Mucosa of descending colon (tissue), 3 donors: Measurements from ENCODE around the gene PHACTR2. TPM values are rescaled to one million over a fixed set of nuclear protein-coding genes. Genes with fewer than 3 reads are reported as not detected.
A peak's percentile ranks its signal among the peaks of the same experiment; 100 is the strongest.
"Not testable (repeated sequence)": the region's sequence is repeated elsewhere in the genome, so short reads cannot be mapped to it uniquely, and the experiment has no call there.

Experiments used
- ATAC-seq: fragments of 200-7000 bp; cut with Tn5 transposase; one replicate; pipeline ENCODE4 v1.9.1; 2020; ENCODE audit warnings: mild to moderate bottlenecking, moderate library complexity
- DNase-seq, 3 donors: peaks; one replicate each; pipeline ENCODE4 v3.0.0-alpha.2; 2020
- H3K36me3 ChIP-seq: fragments of 200-600 bp; one replicate; pipeline ENCODE4 v1.8.0; 2021; ENCODE audit warnings: low read depth, mild to moderate bottlenecking
- H3K4me1 ChIP-seq: fragments of 200-600 bp; one replicate; pipeline ENCODE4 v1.8.0; 2021; ENCODE audit warnings: low read depth, mild to moderate bottlenecking
- H3K4me3 ChIP-seq: fragments of 200-600 bp; one replicate; pipeline ENCODE4 v1.8.0; 2021; ENCODE audit warnings: mild to moderate bottlenecking
- H3K9me3 ChIP-seq: fragments of 200-600 bp; one replicate; pipeline ENCODE4 v1.8.0; 2021; ENCODE audit warnings: mild to moderate bottlenecking
- intact Hi-C, 2 donors: fragments of 100-400 bp; cut with DNase I in 1 of 2; cut with micrococcal nuclease in 1 of 2; formaldehyde crosslinking; loops; one replicate each; pipeline versions ENCODE4 v1.11.0 to v1.11.1; 2022; cut with DNase I, micrococcal nuclease
- total RNA-seq, 3 donors: library from RNA; stranded (reverse); fragmentation: NEBNext Ultra II Directional in 2 of 3; extraction: Animal tissue kit (Norgen Biotek cat#: 25700) in 2 of 3; gene quantifications; one replicate each; pipeline versions ENCODE4 v1.2.1 to v1.2.4, GENCODE V29; 2021 to 2023
- TF ChIP-seq, protein P1 (sequence below): fragments of 200-600 bp; IDR thresholded peaks from one replicate; pipeline ENCODE4 v1.8.0; 2022; ENCODE audit warnings: antibody characterized with exemption, mild to moderate bottlenecking
- donor health status: DM: no; HTN: no; CAD: no; lungs with moderate emphysema.
- donor health status: DM: no; HTN: no; CAD: no.
- donor health status: DM: no; HTN: yes; CAD: no.

PHACTR2 gene
- total RNA-seq, 3 donors from 2014 or later: 49.5 to 70.8 (median 53.4) TPM

DNA sequence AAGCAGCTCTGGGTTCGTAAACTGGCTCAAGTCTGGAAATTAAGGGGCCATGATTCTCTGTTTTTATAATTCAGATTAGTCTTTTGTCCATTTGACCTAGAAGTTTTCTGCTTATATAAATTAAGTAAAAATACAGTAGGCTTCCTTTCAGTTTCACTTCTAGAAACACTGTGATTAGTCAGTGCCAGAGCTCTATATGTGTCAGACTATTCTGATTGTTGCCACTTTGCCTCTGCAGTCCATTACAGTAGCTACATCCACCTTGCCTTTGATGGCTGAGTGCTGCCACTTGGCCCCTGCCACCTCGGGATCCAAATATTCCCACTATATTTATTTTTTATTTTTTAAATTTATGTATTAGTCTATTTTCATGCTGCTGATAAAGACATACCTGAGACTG is 194.4 kb downstream of the PHACTR2 start:
- TF ChIP-seq, protein P1, sequence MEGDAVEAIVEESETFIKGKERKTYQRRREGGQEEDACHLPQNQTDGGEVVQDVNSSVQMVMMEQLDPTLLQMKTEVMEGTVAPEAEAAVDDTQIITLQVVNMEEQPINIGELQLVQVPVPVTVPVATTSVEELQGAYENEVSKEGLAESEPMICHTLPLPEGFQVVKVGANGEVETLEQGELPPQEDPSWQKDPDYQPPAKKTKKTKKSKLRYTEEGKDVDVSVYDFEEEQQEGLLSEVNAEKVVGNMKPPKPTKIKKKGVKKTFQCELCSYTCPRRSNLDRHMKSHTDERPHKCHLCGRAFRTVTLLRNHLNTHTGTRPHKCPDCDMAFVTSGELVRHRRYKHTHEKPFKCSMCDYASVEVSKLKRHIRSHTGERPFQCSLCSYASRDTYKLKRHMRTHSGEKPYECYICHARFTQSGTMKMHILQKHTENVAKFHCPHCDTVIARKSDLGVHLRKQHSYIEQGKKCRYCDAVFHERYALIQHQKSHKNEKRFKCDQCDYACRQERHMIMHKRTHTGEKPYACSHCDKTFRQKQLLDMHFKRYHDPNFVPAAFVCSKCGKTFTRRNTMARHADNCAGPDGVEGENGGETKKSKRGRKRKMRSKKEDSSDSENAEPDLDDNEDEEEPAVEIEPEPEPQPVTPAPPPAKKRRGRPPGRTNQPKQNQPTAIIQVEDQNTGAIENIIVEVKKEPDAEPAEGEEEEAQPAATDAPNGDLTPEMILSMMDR: no peak
- Histone ChIP-seq H3K4me1 (no peaks in the 10 kb centered on the region), H3K36me3 (no peaks in the 10 kb centered on the region), H3K9me3 (no peaks in the 10 kb centered on the region), H3K4me3 (no peak overlapping the region)
- intact Hi-C loops: no loop called here
- DNase-seq: no peak
- peak; percentile 62 for ATAC-seq

DNA sequence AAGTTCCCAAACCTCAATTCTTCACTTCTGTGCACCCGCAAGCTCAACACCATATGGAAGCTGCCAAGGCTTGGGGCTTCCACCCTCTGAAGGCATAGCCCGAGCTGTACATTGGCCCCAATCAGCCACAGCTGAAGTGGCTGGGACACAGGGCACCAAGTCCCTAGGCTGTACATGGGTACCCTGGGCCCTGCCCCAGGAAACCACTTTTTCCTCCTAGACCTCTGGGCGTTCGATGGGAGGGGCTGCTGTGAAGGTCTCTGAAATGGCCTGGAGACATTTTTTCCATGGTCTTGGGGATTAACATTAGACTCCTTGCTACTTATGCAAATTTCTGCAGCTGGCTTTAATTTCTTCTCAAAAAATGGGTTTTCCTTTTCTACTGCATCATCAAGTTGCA is 195.8 kb downstream of the PHACTR2 start:
- H3K4me1 ChIP-seq, DNase-seq, H3K9me3 ChIP-seq, H3K4me3 ChIP-seq, intact Hi-C loops, H3K36me3 ChIP-seq, ATAC-seq: not testable (repeated sequence)

DNA sequence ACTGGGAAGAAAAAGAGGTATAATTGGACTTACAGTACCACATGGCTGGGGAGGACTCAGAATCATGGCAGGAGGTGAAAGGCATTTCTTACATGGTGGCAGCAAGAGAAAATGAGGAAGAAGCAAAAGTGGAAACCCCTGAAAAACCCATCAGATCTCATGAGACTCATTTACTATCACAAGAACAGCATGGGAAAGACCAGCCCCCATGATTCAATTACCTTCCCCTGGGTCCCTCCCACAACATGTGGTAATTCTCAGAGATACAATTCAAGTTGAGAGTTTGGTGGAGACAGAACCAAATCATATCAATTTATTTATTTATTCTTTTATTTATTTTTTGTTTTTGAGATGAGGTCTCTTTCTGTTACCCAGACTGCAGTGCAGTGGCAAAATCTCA is 196.7 kb downstream of the PHACTR2 start:
- ATAC-seq, H3K4me3 ChIP-seq, H3K4me1 ChIP-seq, H3K9me3 ChIP-seq, intact Hi-C loops, H3K36me3 ChIP-seq, DNase-seq: not testable (repeated sequence)

DNA sequence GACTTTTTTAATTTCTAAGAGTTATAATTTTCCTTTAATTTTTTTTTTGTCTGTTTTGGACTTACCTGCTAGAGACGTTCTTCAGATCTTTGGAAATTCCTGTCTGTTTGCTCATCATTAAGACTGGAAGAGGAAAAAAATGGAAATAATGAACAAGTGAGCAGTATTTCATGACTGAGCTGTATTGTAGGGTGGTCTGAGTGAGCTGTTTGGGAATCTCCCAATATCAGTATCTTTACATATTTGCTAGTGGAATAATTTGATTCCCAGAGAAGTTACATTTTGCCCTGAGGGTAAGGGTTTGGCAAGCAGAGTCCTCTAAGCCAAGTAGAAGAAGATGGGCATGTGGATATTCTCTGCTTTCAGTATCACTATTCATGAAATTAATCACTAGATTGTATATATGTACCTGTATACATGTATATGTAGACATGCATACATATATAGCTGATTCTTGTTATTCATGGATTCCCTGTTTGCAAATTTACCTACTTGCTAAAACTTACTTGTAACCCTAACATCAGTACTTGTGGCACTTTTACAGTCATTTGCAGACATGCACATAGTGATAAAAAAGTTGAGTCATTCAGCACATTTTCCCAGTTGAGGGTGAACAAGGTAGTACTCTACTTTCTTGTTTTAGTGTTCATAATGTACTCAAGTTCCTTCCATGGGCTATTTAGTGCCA is 200.0 kb downstream of the PHACTR2 start:
- Histone ChIP-seq H3K36me3 (no peaks in the 10 kb centered on the region), H3K4me1 (no peaks in the 10 kb centered on the region), H3K9me3 (no peaks in the 10 kb centered on the region), H3K4me3 (no peak overlapping the region)
- TF ChIP-seq, protein P1: no peak
- no peak for DNase-seq
- intact Hi-C loops: no loop called here
- peak; percentile 36 for ATAC-seq

DNA sequence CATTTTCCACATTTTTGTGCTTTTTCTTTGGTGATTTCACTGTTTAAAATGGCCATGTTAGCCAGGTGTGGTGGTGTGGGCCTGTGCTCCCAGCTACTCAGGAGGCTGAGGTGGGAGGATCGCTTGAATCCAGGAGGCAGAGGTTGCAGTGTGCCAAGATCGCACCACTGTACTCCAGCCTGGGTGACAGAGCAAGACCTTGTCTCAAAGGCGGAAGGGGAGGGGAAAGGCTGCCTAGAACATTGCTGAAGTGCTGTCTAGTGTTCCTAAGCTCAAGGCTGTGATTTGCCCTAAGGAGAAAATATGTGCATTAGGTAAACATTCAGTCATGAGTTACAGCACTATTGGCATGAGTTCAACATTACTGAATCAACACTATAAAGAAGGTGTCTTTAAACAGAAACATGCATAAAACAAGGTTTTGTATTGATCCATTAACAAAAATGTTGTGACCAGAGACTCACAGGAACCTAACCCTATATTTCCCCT is 200.6 kb downstream of the PHACTR2 start:
- no peak for DNase-seq
- ATAC-seq: peak; percentile 97

DNA sequence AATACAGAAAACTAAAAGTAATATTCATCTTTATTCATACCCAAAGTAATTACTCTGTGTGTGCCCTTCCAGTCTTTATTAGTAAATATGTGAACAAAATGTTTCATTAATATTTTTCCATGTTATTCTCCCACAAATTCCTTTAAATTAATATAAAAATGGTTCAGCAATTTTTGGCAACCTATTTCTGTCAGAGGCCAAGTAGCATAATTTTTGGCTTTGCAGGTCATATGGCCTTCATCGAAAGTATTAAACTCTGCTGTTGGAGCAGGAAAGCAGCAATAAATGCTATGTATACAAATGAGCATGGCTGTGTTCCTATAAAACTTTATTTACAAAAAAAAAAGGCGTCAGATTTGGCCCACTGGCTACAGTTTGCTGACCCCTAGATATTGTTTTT is 202.6 kb downstream of the PHACTR2 start:
- H3K36me3 ChIP-seq: no peaks in the 10 kb centered on the region
- no peak for ATAC-seq
- intact Hi-C loops: no loop called here
- TF ChIP-seq, protein P1: no peak
- no peak overlapping the region for H3K4me3 ChIP-seq
- H3K9me3 ChIP-seq: no peaks in the 10 kb centered on the region
- no peaks in the 10 kb centered on the region for H3K4me1 ChIP-seq
- no peak for DNase-seq

More for the DNA sequence above, 200.6 kb downstream of the PHACTR2 start:
- intact Hi-C loops: no loop called here
- TF ChIP-seq, protein P1: no peak
- Histone ChIP-seq H3K4me3 (no peak overlapping the region), H3K4me1 (no peaks in the 10 kb centered on the region), H3K36me3 (no peaks in the 10 kb centered on the region), H3K9me3 (no peaks in the 10 kb centered on the region)

Other genes with a start within 250 kb of the PHACTR2 start
- gene ADAT2, start 227.3 kb upstream of the PHACTR2 start, total RNA-seq: 10 to 100 TPM in 1 of 3 donors, 1 to 10 TPM in 2; 5.6 to 13.8 (median 9.0) TPM
- gene PEX3, start 227.2 kb upstream of the PHACTR2 start, total RNA-seq: 10 to 100 TPM; 10.0 to 13.6 (median 12.7) TPM
- gene FUCA2, start 166.2 kb upstream of the PHACTR2 start, total RNA-seq: 10 to 100 TPM; 43.6 to 92.3 (median 67.7) TPM
- gene LTV1, start 165.4 kb downstream of the PHACTR2 start, total RNA-seq: 10 to 100 TPM; 11.3 to 18.0 (median 13.0) TPM
- gene ZC2HC1B, start 186.5 kb downstream of the PHACTR2 start, total RNA-seq: not detected